ENCODE results near the gene PACSIN3.

DNA sequence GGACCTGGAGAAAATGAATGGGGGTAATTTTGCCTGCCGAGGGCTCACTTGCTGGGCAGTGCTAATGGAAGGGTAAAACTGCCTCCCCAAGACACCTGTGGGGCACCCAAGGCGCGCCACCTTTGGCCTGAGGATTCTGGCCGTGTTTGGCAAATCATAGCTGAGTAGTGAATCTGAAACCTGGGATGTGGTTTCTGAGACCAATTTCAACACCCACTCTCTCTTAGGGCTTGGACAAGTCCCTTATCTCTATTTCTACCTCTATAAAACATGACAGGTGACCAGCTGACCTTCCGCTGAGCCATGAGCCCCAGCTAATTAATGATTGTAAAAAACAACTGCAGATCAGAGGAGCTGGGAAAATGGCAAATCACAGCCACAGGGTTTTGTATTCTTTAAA, 1.5 kb upstream of the PACSIN3 start:
- TF ChIP-seq, protein P1, sequence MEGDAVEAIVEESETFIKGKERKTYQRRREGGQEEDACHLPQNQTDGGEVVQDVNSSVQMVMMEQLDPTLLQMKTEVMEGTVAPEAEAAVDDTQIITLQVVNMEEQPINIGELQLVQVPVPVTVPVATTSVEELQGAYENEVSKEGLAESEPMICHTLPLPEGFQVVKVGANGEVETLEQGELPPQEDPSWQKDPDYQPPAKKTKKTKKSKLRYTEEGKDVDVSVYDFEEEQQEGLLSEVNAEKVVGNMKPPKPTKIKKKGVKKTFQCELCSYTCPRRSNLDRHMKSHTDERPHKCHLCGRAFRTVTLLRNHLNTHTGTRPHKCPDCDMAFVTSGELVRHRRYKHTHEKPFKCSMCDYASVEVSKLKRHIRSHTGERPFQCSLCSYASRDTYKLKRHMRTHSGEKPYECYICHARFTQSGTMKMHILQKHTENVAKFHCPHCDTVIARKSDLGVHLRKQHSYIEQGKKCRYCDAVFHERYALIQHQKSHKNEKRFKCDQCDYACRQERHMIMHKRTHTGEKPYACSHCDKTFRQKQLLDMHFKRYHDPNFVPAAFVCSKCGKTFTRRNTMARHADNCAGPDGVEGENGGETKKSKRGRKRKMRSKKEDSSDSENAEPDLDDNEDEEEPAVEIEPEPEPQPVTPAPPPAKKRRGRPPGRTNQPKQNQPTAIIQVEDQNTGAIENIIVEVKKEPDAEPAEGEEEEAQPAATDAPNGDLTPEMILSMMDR (IDR thresholded peaks at IDR 0.05; ENCODE audit: low read depth, low read length, poor library complexity, severe bottlenecking): no peak
- TF ChIP-seq EZH2phosphoT487 (IDR thresholded peaks at IDR 0.05; ENCODE audit: borderline replicate concordance, low read length): no peak
